ENCODE data around the gene PACSIN2.

DNA sequence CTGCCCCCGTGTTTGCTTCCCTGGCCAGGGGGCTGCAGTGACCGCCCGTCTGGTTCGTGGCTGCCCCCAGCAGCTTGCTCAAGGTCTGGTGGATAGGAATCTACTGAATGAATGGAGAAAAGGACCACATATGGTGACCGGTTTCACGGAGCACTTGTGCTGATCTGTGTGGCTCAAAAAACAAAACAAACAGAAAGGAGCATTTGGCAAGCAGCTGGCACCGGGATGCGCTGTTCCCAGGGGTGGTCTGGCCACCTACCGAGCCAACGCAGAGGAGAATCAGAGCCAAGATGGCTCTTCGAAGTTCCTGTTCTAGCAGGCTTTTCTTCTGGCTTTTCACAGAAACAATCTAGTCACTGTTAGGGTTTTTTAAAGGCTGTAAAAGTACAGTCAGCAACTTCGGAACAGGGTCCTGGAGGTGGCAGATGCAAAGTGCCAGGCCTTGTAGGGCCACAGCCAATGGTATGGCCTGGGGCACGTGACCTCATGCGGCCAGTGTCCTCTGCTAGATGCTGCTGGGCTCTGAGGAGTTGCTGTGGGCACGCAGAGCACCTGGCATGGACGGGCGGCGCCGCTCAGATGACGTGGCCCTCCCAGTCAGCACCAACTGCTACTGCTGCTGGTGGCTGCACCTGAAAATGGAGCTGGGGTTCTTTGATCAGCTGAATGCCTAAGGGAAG lies 27.3 kb upstream of the PACSIN2 start:
- no peak for TF ChIP-seq POLR2A (IDR thresholded peaks at IDR 0.05)
- TF ChIP-seq CTCF (IDR thresholded peaks at IDR 0.05) = no peak
- TF ChIP-seq EP300 (IDR thresholded peaks at IDR 0.05) = no peak
- TF ChIP-seq POLR2AphosphoS5 (IDR thresholded peaks at IDR 0.05) = no peak
